HAP-1 (cell line): ENCODE measurements around the gene TTC13.
"Not testable (repeated sequence)": the region's sequence is repeated elsewhere in the genome, so short reads cannot be mapped to it uniquely, and the experiment has no call there.

ENCODE experiments used
- DNase-seq, 2 experiments: peaks; one replicate each; pipeline ENCODE4 v3.0.0-alpha.2; 2016 to 2020; ENCODE audit warnings: low spot score in 2 of 2
- H3K27me3 ChIP-seq: fragments of 250-450 bp; sonication (Bioruptor Pico); 2 replicates; pipeline ENCODE4 v1.5.1; 2020; ENCODE audit warnings: low read depth, mild to moderate bottlenecking, moderate library complexity
- H3K36me3 ChIP-seq: fragments of 250-450 bp; sonication (Bioruptor Pico); replicated peaks from 2 replicates; pipeline ENCODE4 v1.5.1; 2020; ENCODE audit warnings: mild to moderate bottlenecking
- H3K4me1 ChIP-seq: fragments of 250-450 bp; sonication (Bioruptor Pico); 2 replicates; pipeline ENCODE4 v1.5.1; 2020; ENCODE audit warnings: mild to moderate bottlenecking
- H3K4me3 ChIP-seq: fragments of 250-450 bp; sonication (Bioruptor Pico); 2 replicates; pipeline ENCODE4 v1.5.1; 2020; ENCODE audit warnings: mild to moderate bottlenecking, moderate library complexity
- H3K9me3 ChIP-seq: fragments of 250-450 bp; sonication (Bioruptor Pico); 2 replicates; pipeline ENCODE4 v1.5.1; 2020; ENCODE audit warnings: mild to moderate bottlenecking, moderate library complexity
- in situ Hi-C: fragments of 300-500 bp; cut with MboI; formaldehyde crosslinking; loops from 3 replicates; pipeline ENCODE4 v1.14.3; 2020; ENCODE audit warnings: low sequenced_read_pairs, inconsistent platforms, mixed read lengths

The TTC13 gene

DNA sequence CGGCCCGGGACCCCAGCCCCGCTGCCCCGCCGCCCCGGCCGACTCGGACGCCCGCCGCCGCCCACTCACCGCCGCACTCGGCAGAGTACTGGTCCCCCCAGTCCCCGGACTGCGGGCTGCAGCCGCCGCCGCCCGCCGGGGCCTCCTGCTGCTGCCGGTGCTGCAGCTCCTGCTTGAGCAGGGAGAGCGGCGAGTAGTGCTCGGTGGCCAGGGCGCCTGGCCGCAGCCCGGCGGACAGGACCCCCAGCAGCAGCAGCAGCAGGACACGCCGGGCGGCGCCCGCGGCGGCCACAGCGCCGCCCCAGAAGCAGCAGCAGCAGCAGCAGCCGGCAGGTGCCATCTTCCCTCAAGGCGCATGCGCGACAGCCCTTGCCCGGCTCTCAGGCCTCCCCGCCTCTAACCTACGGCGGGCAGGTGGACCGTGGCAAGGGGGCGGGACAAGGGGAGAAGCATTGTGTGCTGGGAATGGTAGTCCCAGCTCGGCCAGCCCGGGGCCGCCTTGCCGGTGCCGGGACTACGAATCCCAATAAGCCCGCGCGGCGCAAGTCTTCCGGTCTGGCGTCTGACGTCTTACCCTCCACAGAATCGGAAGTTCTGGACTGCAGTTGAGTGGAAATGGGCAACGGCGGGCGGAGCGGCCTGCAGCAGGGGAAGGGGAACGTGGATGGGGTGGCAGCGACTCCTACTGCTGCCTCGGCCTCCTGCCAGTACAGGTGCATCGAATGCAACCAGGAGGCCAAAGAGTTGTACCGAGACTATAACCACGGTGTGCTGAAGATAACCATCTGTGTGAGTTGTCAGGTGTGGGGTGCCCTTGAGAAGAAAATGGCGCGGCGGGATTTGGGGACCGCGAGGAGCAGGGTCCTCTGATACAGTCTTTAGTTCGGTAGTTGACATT lies at the start of gene TTC13, which contains the start of gene ARV1:
TTC13 (minus strand) TSS at position 371 of the 898 bp plus-strand sequence; CDS start at position 340, 31 bp downstream.
ARV1 (plus strand) TSS at position 604 of the 898 bp plus-strand sequence; CDS start at position 616, 12 bp downstream.
- Histone ChIP-seq H3K9me3 (no peaks in the 10 kb centered on the region), H3K4me3 (peak within 1 kb of the TSS; percentile 69), H3K27me3 (no peaks in the 10 kb centered on the region), H3K4me1 (peaks cover 11% of the 10 kb centered on the region), H3K36me3 (peaks cover 5% of the 10 kb centered on the region)
- in situ Hi-C loops, result no loop called here
- DNase-seq, result peak; percentile 98 to 99

DNA sequence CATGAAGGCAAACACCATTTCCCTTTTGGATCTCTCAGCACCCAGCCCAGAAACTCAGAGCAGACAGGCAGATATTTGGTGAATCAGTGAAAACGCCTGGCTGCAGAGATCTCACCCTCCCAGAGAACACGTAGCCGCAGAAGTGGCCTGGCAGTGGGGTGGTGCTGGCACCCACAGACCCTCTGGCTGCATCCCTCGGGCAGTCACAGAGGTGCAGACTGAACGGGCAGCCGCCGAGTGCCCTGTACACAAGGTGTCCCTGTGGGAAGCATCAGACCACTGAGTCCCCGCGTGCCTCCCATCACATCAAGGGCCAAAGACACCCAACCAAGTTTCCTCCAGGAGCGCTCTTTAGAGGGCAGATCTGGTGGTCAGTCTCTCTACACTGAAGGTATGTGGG lies 49.3 kb upstream of the TTC13 start:
- H3K27me3 ChIP-seq, result no peaks in the 10 kb centered on the region
- no peaks in the 10 kb centered on the region for H3K36me3 ChIP-seq
- H3K4me1 ChIP-seq, result no peaks in the 10 kb centered on the region
- H3K9me3 ChIP-seq, result no peaks in the 10 kb centered on the region
- H3K4me3 ChIP-seq, result no peak overlapping the region
- in situ Hi-C loops, result no loop called here
- DNase-seq, result no peak

GRCh38 chr1:231027136-231027925 lies 48.7 kb upstream of the TTC13 start:
- no peak for DNase-seq
- Histone ChIP-seq H3K27me3 (no peaks in the 10 kb centered on the region), H3K4me1 (no peaks in the 10 kb centered on the region), H3K4me3 (no peak overlapping the region), H3K9me3 (no peaks in the 10 kb centered on the region), H3K36me3 (no peaks in the 10 kb centered on the region)
- in situ Hi-C loops, result no loop called here

DNA sequence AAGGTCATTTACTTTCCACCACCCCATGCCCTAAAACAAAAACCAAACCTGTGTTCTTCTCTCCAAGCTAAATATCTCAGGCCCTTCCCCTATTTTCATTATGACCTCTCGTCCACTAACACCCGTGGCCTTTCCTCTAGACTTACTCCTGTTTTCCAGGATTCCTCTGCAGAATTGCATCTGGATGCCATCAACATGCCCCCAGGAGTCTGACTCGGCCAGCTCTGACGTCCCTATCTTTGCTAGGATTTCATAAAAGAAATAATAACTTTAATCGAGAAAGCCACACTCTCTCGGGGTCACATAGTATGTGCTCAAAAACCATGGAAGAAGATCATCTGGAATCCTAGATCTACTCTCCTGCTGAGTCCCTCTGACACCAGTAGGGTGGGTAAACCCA lies 47.9 kb upstream of the TTC13 start:
- Histone ChIP-seq H3K9me3 (no peaks in the 10 kb centered on the region), H3K27me3 (no peaks in the 10 kb centered on the region), H3K36me3 (no peaks in the 10 kb centered on the region), H3K4me3 (no peak overlapping the region), H3K4me1 (no peaks in the 10 kb centered on the region)
- DNase-seq, result no peak
- in situ Hi-C loops, result no loop called here

- DNase-seq, result no peak
- H3K36me3 ChIP-seq, result no peaks in the 10 kb centered on the region
- H3K27me3 ChIP-seq, result no peaks in the 10 kb centered on the region
- no peaks in the 10 kb centered on the region for H3K4me1 ChIP-seq
- in situ Hi-C loops, result no loop called here
- no peaks in the 10 kb centered on the region for H3K9me3 ChIP-seq
- no peak overlapping the region for H3K4me3 ChIP-seq
Observed at GRCh38 chr1:231023150-231023549, 44.5 kb upstream of the TTC13 start.

- H3K27me3 ChIP-seq, in situ Hi-C loops, H3K9me3 ChIP-seq: not testable (repeated sequence)
Observed at GRCh38 chr1:231022543-231022942, 43.9 kb upstream of the TTC13 start.

GRCh38 chr1:231021540-231022031 lies 42.9 kb upstream of the TTC13 start:
- in situ Hi-C loops, result no loop called here
- H3K4me3 ChIP-seq, result no peak overlapping the region
- H3K9me3 ChIP-seq, result no peaks in the 10 kb centered on the region
- no peaks in the 10 kb centered on the region for H3K36me3 ChIP-seq
- no peaks in the 10 kb centered on the region for H3K4me1 ChIP-seq
- H3K27me3 ChIP-seq, result no peaks in the 10 kb centered on the region
- DNase-seq, result no peak

More at GRCh38 chr1:231022543-231022942, 43.9 kb upstream of the TTC13 start:
- H3K36me3 ChIP-seq, DNase-seq, H3K4me1 ChIP-seq, H3K4me3 ChIP-seq: not testable (repeated sequence)

GRCh38 chr1:231020816-231021215 lies 42.2 kb upstream of the TTC13 start:
- Histone ChIP-seq H3K4me1 (no peaks in the 10 kb centered on the region), H3K36me3 (no peaks in the 10 kb centered on the region), H3K4me3 (no peak overlapping the region), H3K27me3 (no peaks in the 10 kb centered on the region), H3K9me3 (no peaks in the 10 kb centered on the region)
- DNase-seq, result no peak
- in situ Hi-C loops, result no loop called here

- DNase-seq, result no peak
- H3K9me3 ChIP-seq, result no peaks in the 10 kb centered on the region
- no peaks in the 10 kb centered on the region for H3K4me1 ChIP-seq
- no peaks in the 10 kb centered on the region for H3K36me3 ChIP-seq
- H3K27me3 ChIP-seq, result no peaks in the 10 kb centered on the region
- H3K4me3 ChIP-seq, result no peak overlapping the region
- in situ Hi-C loops, result no loop called here
Observed at GRCh38 chr1:231020139-231020601, 41.5 kb upstream of the TTC13 start.

DNA sequence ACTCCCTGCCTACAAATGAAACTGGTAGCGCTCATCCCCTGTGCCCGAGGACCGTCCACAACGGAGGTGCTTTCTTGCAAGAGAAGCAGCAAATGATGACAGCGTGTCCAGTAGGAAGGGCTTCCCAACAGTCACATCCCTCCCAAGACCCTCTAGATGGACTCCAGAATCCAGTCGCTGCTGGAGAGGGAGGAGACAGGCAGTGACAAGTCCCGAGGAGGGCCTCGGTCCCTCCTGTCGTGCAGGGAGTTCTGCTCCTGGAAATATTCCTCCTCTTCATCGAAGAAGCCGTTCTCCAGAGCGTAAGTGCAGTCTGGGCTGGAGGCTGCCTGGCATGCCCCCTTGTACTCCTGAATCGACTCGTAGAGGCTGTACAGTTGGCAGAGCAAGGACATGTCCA lies 41.0 kb upstream of the TTC13 start:
- Histone ChIP-seq H3K27me3 (no peaks in the 10 kb centered on the region), H3K9me3 (no peaks in the 10 kb centered on the region), H3K36me3 (no peaks in the 10 kb centered on the region), H3K4me3 (no peak overlapping the region), H3K4me1 (no peaks in the 10 kb centered on the region)
- no peak for DNase-seq
- in situ Hi-C loops, result no loop called here

GRCh38 chr1:231016966-231017365 lies 38.3 kb upstream of the TTC13 start:
- H3K4me3 ChIP-seq, result no peak overlapping the region
- H3K27me3 ChIP-seq, result no peaks in the 10 kb centered on the region
- no peaks in the 10 kb centered on the region for H3K36me3 ChIP-seq
- in situ Hi-C loops, result no loop called here
- H3K9me3 ChIP-seq, result no peaks in the 10 kb centered on the region
- no peak for DNase-seq
- no peaks in the 10 kb centered on the region for H3K4me1 ChIP-seq

DNA sequence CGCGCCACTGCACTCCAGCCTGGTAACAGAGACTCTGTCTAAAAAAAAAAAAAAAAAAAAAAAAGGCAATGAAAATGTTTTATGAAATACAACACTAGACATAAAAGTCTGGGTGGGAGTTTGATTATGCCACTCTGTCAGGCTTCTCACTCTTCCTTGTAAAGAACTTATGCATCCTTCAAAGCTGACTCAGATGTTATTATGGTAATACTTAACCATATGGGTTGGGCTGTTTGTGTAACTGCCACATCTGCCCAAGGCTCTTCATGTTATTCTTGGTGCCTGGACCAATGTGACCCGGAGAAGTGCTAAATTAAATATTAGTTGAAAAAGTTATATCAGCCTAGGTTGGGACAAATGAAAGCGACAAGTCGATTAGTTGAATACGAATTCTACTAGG lies 37.6 kb upstream of the TTC13 start:
- Histone ChIP-seq H3K27me3 (no peaks in the 10 kb centered on the region), H3K36me3 (no peaks in the 10 kb centered on the region)
- in situ Hi-C loops, result no loop called here

GRCh38 chr1:231013391-231014015 lies 34.8 kb upstream of the TTC13 start:
- Histone ChIP-seq H3K27me3 (no peaks in the 10 kb centered on the region), H3K4me1 (no peaks in the 10 kb centered on the region), H3K4me3 (no peak overlapping the region), H3K9me3 (no peaks in the 10 kb centered on the region), H3K36me3 (no peaks in the 10 kb centered on the region)
- in situ Hi-C loops, result no loop called here
- no peak for DNase-seq

More for the DNA sequence above, 37.6 kb upstream of the TTC13 start:
- Histone ChIP-seq H3K9me3 (no peaks in the 10 kb centered on the region), H3K4me3 (no peak overlapping the region), H3K4me1 (no peaks in the 10 kb centered on the region)
- DNase-seq, result no peak
